GM18526 (cell line): ENCODE measurements around the gene PNP.
A peak's percentile ranks its signal among the peaks of the same experiment; 100 is the strongest.

Source experiments
- POLR2A ChIP-seq: IDR thresholded peaks from 3 replicates; pipeline ENCODE4 v1.6.1; 2011; ENCODE audit not compliant: insufficient read length; ENCODE audit errors: extremely low read depth

The PNP gene

GRCh38 chr14:20440882-20441281 is 28.3 kb upstream of the PNP start:
- TF ChIP-seq POLR2A, result no peak

DNA sequence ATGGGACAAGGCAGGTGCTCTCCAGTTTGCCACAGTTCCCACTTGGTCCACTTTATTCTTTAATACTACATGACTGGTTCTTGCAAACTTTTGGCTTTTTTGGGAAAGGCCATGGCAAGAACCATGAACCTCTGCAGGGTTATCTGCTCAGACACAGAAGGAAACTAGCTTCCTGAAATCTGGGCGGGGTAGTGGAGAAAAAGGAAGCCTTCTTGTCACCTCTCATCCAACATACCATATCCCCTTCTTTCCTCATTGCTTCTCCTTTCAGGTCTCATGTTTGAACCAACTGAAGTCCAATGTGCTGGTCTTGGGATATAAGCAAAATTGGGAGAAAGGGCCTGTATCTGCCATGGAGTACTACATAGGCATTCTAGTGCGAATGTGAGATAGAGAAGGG is 27.7 kb upstream of the PNP start:
- TF ChIP-seq POLR2A, result no peak

DNA sequence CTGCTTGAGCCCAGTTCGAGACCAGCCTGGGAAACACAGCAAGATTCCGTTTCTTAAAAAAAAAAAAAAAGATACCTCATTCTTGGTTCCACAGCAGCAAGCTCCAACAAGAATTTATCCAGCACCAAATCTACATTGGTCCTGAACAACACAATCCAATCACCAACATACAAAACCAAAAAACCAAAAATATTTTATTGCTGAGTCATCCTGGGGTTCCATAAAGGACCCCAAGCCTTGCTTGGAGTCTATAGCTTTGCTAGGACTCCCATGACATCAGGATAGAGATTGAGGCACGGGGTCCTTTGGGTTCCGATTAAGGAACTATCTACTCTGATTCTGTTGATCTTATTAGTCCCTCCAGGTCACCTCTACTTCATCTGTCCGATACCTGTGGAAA is 22.3 kb upstream of the PNP start:
- no peak for TF ChIP-seq POLR2A

DNA sequence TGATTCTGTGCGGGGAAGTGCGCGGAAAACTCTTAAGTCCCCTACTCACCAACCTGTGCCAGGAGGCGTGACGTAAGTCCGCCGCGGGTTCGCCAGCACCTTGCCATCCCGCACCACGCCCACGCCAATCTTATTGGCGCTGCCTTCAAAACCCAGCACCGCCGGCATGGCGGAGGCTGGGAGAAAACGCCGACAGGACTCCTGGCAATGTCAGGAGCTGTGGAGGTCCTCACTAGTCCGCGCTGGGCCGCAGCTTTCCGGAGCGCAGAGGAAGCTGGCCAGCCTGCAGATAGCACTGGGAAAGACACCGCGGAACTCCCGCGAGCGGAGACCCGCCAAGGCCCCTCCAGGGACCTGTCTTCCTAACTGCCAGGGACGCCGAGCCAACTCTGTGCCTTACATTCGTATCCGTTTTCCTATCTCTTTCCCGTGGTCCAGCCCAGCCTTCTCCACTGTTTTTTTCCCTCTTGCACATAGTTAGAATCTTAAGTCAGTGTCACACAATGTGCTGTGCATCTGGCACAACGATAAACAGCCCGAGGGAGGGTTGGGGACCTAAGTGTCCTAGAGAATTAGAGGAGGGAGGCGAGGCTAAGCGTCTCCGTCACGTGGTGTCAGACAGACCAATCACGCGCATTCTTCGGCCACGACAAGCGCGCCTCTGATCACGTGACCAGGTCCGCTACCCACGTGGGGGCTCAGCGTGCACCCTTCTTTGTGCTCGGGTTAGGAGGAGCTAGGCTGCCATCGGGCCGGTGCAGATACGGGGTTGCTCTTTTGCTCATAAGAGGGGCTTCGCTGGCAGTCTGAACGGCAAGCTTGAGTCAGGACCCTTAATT is 14.5 kb upstream of the PNP start, which contains the start of the genes APEX1 and OSGEP:
Gene APEX1 (plus strand): TSS at position 711 of the 839 bp plus-strand sequence. CDS start 420 bp downstream, outside the sequence.
Gene OSGEP (minus strand): TSS at position 297 of the 839 bp plus-strand sequence. CDS start 129 bp downstream, at position 168.
- peak; percentile 86 for TF ChIP-seq POLR2A

DNA sequence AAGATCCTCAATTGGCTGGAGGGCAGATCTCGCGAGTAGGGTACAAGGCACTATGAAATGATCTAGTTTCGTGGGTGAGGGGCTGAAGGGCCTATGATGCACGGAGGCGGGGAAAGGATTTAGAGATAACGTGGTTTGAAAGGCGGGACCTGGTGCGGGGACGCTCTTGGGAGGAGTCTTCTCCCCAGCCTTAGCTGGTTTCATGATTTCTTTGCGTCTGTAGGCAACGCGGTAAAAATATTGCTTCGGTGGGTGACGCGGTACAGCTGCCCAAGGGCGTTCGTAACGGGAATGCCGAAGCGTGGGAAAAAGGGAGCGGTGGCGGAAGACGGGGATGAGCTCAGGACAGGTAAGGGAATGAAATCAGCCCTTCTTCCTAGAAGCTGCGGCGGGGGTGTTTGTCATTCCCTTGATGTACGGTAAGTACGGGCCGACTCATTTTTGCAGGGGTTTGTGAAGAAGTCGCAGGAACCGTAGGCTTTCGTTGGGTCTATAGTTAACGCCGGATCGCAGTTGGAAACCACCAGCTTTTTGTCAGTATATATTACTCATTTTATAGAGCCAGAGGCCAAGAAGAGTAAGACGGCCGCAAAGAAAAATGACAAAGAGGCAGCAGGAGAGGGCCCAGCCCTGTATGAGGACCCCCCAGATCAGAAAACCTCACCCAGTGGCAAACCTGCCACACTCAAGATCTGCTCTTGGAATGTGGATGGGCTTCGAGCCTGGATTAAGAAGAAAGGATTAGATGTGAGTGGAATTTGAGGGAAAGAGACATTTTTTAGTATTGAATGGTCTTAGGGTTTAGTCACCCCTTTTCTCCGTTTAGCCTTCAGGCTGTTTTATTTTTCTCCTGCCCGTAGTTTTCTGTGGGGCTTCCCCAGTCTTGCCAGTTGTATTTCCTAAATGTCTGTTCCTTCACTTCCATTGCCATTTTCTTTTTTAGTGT is 13.6 kb upstream of the PNP start:
- no peak for TF ChIP-seq POLR2A

DNA sequence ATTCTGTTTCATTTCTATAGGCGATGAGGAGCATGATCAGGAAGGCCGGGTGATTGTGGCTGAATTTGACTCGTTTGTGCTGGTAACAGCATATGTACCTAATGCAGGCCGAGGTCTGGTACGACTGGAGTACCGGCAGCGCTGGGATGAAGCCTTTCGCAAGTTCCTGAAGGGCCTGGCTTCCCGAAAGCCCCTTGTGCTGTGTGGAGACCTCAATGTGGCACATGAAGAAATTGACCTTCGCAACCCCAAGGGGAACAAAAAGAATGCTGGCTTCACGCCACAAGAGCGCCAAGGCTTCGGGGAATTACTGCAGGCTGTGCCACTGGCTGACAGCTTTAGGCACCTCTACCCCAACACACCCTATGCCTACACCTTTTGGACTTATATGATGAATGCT is 12.2 kb upstream of the PNP start:
- no peak for TF ChIP-seq POLR2A

DNA sequence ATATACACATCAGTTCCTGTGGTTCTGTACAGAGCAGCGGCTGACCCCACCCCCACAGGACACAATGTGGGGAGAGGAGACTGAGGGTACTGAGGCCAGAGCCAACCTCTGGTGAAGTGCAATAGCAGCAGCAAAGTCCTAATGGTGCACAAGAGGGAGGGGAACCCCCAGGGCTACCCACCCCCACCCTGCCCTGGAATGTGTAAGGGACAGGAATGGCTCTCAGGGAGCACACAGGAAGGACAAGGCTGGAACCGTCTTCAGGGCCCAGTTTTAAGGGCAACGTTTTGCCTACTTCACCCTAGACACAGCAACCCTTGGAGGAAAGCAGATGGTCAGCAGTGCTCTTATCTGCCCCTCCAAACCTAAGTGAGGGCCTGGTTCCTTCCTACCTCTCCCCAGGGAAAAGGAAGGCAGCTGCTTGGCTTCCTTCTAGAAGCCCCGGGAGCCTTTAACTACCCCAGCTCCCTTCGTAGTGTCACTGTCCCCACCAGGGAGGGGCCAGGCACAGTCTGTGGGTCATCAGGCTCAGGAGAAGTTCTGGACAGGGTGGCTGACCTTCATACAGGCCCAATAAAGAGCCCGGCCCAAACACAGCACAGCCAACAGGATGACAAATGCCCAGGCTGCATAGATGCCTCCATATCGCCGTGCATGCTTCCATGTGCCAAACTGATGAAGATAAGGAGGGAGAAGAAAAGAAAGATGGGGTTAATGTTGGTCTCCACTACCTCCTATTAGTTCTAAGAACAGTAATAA is 11.0 kb upstream of the PNP start:
- TF ChIP-seq POLR2A, result no peak

GRCh38 chr14:20460458-20461224 is 8.6 kb upstream of the PNP start:
- TF ChIP-seq POLR2A, result no peak

GRCh38 chr14:20461225-20462141 is 7.7 kb upstream of the PNP start, which contains the start of gene PIP4P1:
PIP4P1 (minus strand) TSS chr14:20461434; CDS start chr14:20461325, 109 bp downstream.
- peak; percentile 67 for TF ChIP-seq POLR2A

GRCh38 chr14:20468764-20469241 is 403 bp upstream of the PNP start:
- no peak for TF ChIP-seq POLR2A

- TF ChIP-seq POLR2A, result no peak
Measured at GRCh38 chr14:20469890-20470602, 840 bp downstream of the PNP start.

DNA sequence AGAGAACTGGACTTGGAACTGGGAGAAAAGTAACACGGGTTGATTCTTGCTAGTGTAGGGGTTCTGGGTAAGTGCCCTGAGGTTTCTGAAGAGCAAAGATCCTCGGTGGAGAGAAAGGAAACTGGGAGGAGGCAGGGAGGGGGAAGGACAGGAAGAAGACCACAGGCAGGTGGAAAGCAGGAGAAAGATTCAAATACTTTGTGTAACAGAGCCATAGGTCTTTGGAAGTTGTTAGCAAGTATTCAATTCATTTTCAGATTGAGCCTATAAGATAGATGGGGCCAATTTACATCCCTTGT is 1.3 kb downstream of the PNP start:
- TF ChIP-seq POLR2A, result no peak
